Endodermal cell (in vitro differentiated cells): Measurements from ENCODE around the gene CCT3. TPM values are rescaled to one million over a fixed set of nuclear protein-coding genes. Genes with fewer than 3 reads are reported as not detected.

Source experiments
- DNase-seq: peaks from one replicate; pipeline ENCODE4 v3.0.0-alpha.2; 2017
- H3K27ac ChIP-seq: 2 replicates; pipeline ENCODE4 v1.5.1; 2013; ENCODE audit warnings: mild to moderate bottlenecking, low read depth, low read length, moderate library complexity
- H3K27me3 ChIP-seq: 2 replicates; pipeline ENCODE4 v1.6.1; 2013; ENCODE audit warnings: mild to moderate bottlenecking, low read length, moderate library complexity; ENCODE audit not compliant: insufficient read depth, control insufficient read depth, poor library complexity, severe bottlenecking
- H3K36me3 ChIP-seq: 2 replicates; pipeline ENCODE4 v1.7.0; 2013; ENCODE audit warnings: mild to moderate bottlenecking, low read length, moderate library complexity; ENCODE audit not compliant: control insufficient read depth, insufficient read depth
- H3K4me1 ChIP-seq: one replicate; pipeline ENCODE4 v1.7.0; 2013; ENCODE audit warnings: low read length; ENCODE audit not compliant: control insufficient read depth, insufficient read depth
- H3K4me3 ChIP-seq: 2 replicates; pipeline ENCODE4 v1.5.1; 2013; ENCODE audit warnings: mild to moderate bottlenecking, low read length, moderate library complexity
- H3K9ac ChIP-seq: 2 replicates; pipeline ENCODE4 v1.6.1; 2013; ENCODE audit warnings: mild to moderate bottlenecking, low read length, moderate library complexity; ENCODE audit not compliant: poor library complexity, severe bottlenecking; ENCODE audit errors: extremely low read depth
- H3K9me3 ChIP-seq: 2 replicates; pipeline ENCODE4 v1.6.1; 2013; ENCODE audit warnings: mild to moderate bottlenecking, low read length, moderate library complexity; ENCODE audit not compliant: control insufficient read depth
- H3K27ac Mint-ChIP-seq: 2 replicates; pipeline ENCODE4 v1.8.0; 2020; ENCODE audit warnings: mixed read lengths
- H3K27me3 Mint-ChIP-seq: 2 replicates; pipeline ENCODE4 v1.8.0; 2021; ENCODE audit warnings: mild to moderate bottlenecking, mixed read lengths; ENCODE audit not compliant: insufficient read depth
- H3K36me3 Mint-ChIP-seq: 2 replicates; pipeline ENCODE4 v1.8.0; 2020; ENCODE audit warnings: low read depth, mixed read lengths
- H3K4me1 Mint-ChIP-seq: 2 replicates; pipeline ENCODE4 v1.8.0; 2020; ENCODE audit warnings: mixed read lengths
- H3K4me3 Mint-ChIP-seq: 2 replicates; pipeline ENCODE4 v1.8.0; 2020; ENCODE audit warnings: mild to moderate bottlenecking, moderate library complexity, mixed read lengths
- H3K9me3 Mint-ChIP-seq: 2 replicates; pipeline ENCODE4 v1.8.0; 2020; ENCODE audit warnings: mild to moderate bottlenecking, mixed read lengths
- WGBS, 2 experiments: methylation state at CpG; one replicate each; pipeline versions ENCODE4 v1.1.5 to v1.1.7; 2013; ENCODE audit warnings: missing lambda C conversion rate in 2 of 2, mixed read lengths in 1 of 2; ENCODE audit not compliant: insufficient coverage in 1 of 2, insufficient read length in 1 of 2; 5-methylcytosine and 5-hydroxymethylcytosine counted together
- total RNA-seq, 2 donors: library from RNA; stranded (reverse); fragmentation: NEBNext Ultra II Directional in 1 of 2; extraction: Animal tissue kit (Norgen Biotek cat#: 25700) in 1 of 2; gene quantifications; 2 replicates in 1 of 2; 3 replicates in 1 of 2; pipeline ENCODE4 v1.2.1, GENCODE V29; 2021
- TF ChIP-seq, protein P1 (sequence below): fragments of 200-600 bp; sonication (generic); conservative IDR thresholded peaks from 2 replicates; pipeline ENCODE4 v1.5.0; 2021; ENCODE audit warnings: antibody characterized with exemption, mild to moderate bottlenecking

CCT3 gene
- total RNA-seq, 2 donors from 2014 or later = 323 to 351 TPM

DNA sequence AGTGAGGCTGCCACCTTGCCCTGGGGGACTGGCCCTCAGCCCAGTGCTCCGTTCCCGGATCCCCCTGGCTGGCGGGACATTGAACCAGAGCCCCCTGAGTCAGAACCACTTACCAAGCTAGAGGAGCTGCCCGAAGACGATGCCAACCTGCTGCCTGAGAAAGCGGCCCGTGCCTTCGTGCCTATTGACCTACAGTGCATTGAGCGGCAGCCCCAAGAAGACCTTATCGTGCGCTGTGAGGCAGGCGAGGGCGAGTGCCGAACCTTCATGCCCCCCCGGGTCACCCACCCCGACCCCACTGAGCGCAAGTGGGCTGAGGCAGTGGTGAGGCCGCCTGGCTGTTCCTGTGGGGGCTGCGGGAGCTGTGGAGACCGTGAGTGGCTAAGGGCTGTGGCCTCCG, 52.7 kb downstream of the CCT3 start:
- H3K4me3 ChIP-seq = no peak overlapping the region
- 93 to 94% methylated on average over 16 to 21 of the region's 21 CpGs for WGBS, 2 experiments
- Mint-ChIP-seq H3K36me3 (peaks cover 10% of the 10 kb centered on the region), H3K4me3 (no peak overlapping the region), H3K9me3 (no peaks in the 10 kb centered on the region), H3K27ac (no peak overlapping the region), H3K4me1 (peaks cover 14% of the 10 kb centered on the region), H3K27me3 (no peaks in the 10 kb centered on the region)
- TF ChIP-seq, protein P1, sequence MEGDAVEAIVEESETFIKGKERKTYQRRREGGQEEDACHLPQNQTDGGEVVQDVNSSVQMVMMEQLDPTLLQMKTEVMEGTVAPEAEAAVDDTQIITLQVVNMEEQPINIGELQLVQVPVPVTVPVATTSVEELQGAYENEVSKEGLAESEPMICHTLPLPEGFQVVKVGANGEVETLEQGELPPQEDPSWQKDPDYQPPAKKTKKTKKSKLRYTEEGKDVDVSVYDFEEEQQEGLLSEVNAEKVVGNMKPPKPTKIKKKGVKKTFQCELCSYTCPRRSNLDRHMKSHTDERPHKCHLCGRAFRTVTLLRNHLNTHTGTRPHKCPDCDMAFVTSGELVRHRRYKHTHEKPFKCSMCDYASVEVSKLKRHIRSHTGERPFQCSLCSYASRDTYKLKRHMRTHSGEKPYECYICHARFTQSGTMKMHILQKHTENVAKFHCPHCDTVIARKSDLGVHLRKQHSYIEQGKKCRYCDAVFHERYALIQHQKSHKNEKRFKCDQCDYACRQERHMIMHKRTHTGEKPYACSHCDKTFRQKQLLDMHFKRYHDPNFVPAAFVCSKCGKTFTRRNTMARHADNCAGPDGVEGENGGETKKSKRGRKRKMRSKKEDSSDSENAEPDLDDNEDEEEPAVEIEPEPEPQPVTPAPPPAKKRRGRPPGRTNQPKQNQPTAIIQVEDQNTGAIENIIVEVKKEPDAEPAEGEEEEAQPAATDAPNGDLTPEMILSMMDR = no peak
- H3K27ac ChIP-seq = no peak overlapping the region
- H3K4me1 ChIP-seq = peaks cover 6% of the 10 kb centered on the region
- no peaks in the 10 kb centered on the region for H3K9me3 ChIP-seq
- DNase-seq = no peak
- H3K36me3 ChIP-seq = peaks cover 5% of the 10 kb centered on the region
- H3K27me3 ChIP-seq = no peaks in the 10 kb centered on the region
- no peak overlapping the region for H3K9ac ChIP-seq

DNA sequence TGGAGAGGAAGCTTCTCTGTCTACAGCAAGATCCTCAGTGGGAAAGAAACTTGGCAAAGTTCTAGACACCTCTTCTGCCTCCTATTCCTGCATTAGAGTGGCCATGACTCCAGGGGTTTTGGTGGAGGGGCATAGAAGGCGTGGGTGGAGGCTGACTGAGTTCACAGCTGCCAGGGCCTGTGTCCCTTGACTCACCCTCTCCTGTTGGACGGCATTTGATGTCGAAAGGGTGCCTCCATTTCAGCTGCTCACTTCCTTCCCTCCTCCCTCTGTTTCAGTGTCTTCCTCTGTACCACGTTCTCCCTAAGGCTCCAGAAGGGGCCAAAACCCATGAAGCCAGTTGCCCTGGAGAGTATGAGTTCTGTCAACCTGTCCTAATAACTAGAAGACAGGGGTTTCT, 53.3 kb downstream of the CCT3 start:
- TF ChIP-seq, protein P1 = no peak
- Histone ChIP-seq H3K9me3 (no peaks in the 10 kb centered on the region), H3K4me1 (peaks cover 6% of the 10 kb centered on the region), H3K27me3 (no peaks in the 10 kb centered on the region), H3K4me3 (no peak overlapping the region), H3K9ac (no peak overlapping the region), H3K36me3 (peaks cover 11% of the 10 kb centered on the region), H3K27ac (no peak overlapping the region)
- Mint-ChIP-seq H3K4me1 (peaks cover 14% of the 10 kb centered on the region), H3K27ac (no peak overlapping the region), H3K4me3 (no peak overlapping the region), H3K27me3 (no peaks in the 10 kb centered on the region), H3K36me3 (peaks cover 9% of the 10 kb centered on the region), H3K9me3 (no peaks in the 10 kb centered on the region)
- DNase-seq = no peak
- 90 to 93% methylated on average over 2 to 4 of the region's 4 CpGs for WGBS, 2 experiments

DNA sequence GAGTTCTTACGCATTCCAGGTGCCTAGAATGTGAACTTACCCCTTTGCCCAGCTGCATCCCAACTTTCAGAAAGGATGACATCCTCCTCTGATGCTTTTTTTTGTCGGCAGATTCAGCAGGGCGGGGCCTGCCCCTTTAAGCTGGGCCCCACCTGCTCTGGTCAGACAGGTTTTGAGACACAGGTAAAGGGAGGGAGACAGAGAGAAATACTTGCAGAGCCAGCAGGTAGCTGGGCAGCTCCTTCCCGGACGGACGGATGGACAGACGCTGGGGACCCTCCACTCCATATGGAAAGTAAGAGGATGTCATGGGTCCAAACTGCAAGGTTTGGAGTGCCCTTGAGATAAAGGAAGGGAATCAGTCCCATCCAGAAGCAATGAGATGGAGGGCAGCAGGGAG, 54.0 kb downstream of the CCT3 start, which contains the start of gene TMEM79:
TMEM79 (plus strand) TSS at position 214 of the 400 bp plus-strand sequence. CDS start 902 bp downstream, outside the sequence.
- Histone ChIP-seq H3K4me3 (peak within 1 kb of the TSS; percentile 90), H3K27me3 (no peaks in the 10 kb centered on the region), H3K27ac (no peak within 1 kb of the TSS), H3K9ac (peak within 1 kb of the TSS; percentile 82), H3K4me1 (peaks cover 6% of the 10 kb centered on the region), H3K36me3 (peaks cover 17% of the 10 kb centered on the region), H3K9me3 (no peaks in the 10 kb centered on the region)
- peaks cover 14% of the 10 kb centered on the region for H3K4me1 Mint-ChIP-seq
- 90 to 93% methylated on average over 5 to 7 of the region's 7 CpGs for WGBS, 2 experiments
- no peak for DNase-seq
- TF ChIP-seq, protein P1 = no peak
- H3K27me3 Mint-ChIP-seq = no peaks in the 10 kb centered on the region
- peak within 1 kb of the TSS; percentile 89 for H3K27ac Mint-ChIP-seq
- H3K9me3 Mint-ChIP-seq = no peaks in the 10 kb centered on the region
- H3K4me3 Mint-ChIP-seq = peak within 1 kb of the TSS; percentile 95
- peaks cover 5% of the 10 kb centered on the region for H3K36me3 Mint-ChIP-seq
